ENCODE measurements around the gene FIGNL2.
A peak's percentile ranks its signal among the peaks of the same experiment; 100 is the strongest.

Gene FIGNL2

GRCh38 chr12:51818086-51818485, 30.4 kb downstream of the FIGNL2 start:
- no peak for TF ChIP-seq CTCF (IDR thresholded peaks at IDR 0.05; ENCODE audit: low read depth, low read length, missing control alignments)
- no peaks in the 10 kb centered on the region for H3K36me3 ChIP-seq (replicated peaks)
- H3K4me3 ChIP-seq (ENCODE audit: low read depth, low read length): no peak overlapping the region
- in situ Hi-C loops (cut with HindIII; ENCODE audit: low pct_ligation_motif_present, low sequenced_read_pairs): no loop called here
- H3K27ac ChIP-seq: no peak overlapping the region
- no peak for DNase-seq
- H3K27me3 ChIP-seq (replicated peaks): no peaks in the 10 kb centered on the region

- in situ Hi-C loops (cut with HindIII; ENCODE audit: low pct_ligation_motif_present, low sequenced_read_pairs): no loop called here
- Histone ChIP-seq H3K4me3 (ENCODE audit: low read depth, low read length) (no peak overlapping the region), H3K36me3 (replicated peaks) (no peaks in the 10 kb centered on the region), H3K27me3 (replicated peaks) (no peaks in the 10 kb centered on the region), H3K27ac (no peak overlapping the region)
- no peak for TF ChIP-seq CTCF (IDR thresholded peaks at IDR 0.05; ENCODE audit: low read depth, low read length, missing control alignments)
- DNase-seq: no peak
These were observed 31.2 kb downstream of the FIGNL2 start for GRCh38 chr12:51817027-51817953.

GRCh38 chr12:51815571-51815970, 32.9 kb downstream of the FIGNL2 start:
- H3K27me3 ChIP-seq (replicated peaks): no peaks in the 10 kb centered on the region
- in situ Hi-C loops (cut with HindIII; ENCODE audit: low pct_ligation_motif_present, low sequenced_read_pairs): no loop called here

GRCh38 chr12:51814311-51815088, 34.0 kb downstream of the FIGNL2 start:
- DNase-seq: peak; percentile 25
- peak overlapping the region; percentile 51 for H3K4me3 ChIP-seq (ENCODE audit: low read depth, low read length)
- H3K27me3 ChIP-seq (replicated peaks): no peaks in the 10 kb centered on the region
- H3K27ac ChIP-seq: no peak overlapping the region
- H3K36me3 ChIP-seq (replicated peaks): no peaks in the 10 kb centered on the region
- peak; percentile 68 for TF ChIP-seq CTCF (IDR thresholded peaks at IDR 0.05; ENCODE audit: low read depth, low read length, missing control alignments)
- in situ Hi-C loops (cut with HindIII; ENCODE audit: low pct_ligation_motif_present, low sequenced_read_pairs): no loop called here

More at GRCh38 chr12:51815571-51815970, 32.9 kb downstream of the FIGNL2 start:
- no peak overlapping the region for H3K27ac ChIP-seq
- no peaks in the 10 kb centered on the region for H3K36me3 ChIP-seq (replicated peaks)
- no peak for DNase-seq
- TF ChIP-seq CTCF (IDR thresholded peaks at IDR 0.05; ENCODE audit: low read depth, low read length, missing control alignments): peak; percentile 4
- no peak overlapping the region for H3K4me3 ChIP-seq (ENCODE audit: low read depth, low read length)

GRCh38 chr12:51813931-51814310, 34.6 kb downstream of the FIGNL2 start:
- Histone ChIP-seq H3K27ac (no peak overlapping the region), H3K27me3 (replicated peaks) (no peaks in the 10 kb centered on the region), H3K4me3 (ENCODE audit: low read depth, low read length) (peak overlapping the region; percentile 51), H3K36me3 (replicated peaks) (no peaks in the 10 kb centered on the region)
- in situ Hi-C loops (cut with HindIII; ENCODE audit: low pct_ligation_motif_present, low sequenced_read_pairs): no loop called here
- DNase-seq: no peak
- TF ChIP-seq CTCF (IDR thresholded peaks at IDR 0.05; ENCODE audit: low read depth, low read length, missing control alignments): no peak

Measured in brain microvascular endothelial cell (primary cell).